DMS79 (cell line): Measurements from ENCODE around the gene PRAMEF1.
"Not testable (repeated sequence)": the region's sequence is repeated elsewhere in the genome, so short reads cannot be mapped to it uniquely, and the experiment has no call there.

ENCODE experiments used
- DNase-seq: peaks from one replicate; lab custom pipeline; 2025; lab: John Stamatoyannopoulos, UW

Gene PRAMEF1, protein sequence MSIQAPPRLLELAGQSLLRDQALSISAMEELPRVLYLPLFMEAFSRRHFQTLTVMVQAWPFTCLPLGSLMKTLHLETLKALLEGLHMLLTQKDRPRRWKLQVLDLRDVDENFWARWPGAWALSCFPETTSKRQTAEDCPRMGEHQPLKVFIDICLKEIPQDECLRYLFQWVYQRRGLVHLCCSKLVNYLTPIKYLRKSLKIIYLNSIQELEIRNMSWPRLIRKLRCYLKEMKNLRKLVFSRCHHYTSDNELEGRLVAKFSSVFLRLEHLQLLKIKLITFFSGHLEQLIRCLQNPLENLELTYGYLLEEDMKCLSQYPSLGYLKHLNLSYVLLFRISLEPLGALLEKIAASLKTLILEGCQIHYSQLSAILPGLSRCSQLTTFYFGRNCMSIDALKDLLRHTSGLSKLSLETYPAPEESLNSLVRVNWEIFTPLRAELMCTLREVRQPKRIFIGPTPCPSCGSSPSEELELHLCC

DNA sequence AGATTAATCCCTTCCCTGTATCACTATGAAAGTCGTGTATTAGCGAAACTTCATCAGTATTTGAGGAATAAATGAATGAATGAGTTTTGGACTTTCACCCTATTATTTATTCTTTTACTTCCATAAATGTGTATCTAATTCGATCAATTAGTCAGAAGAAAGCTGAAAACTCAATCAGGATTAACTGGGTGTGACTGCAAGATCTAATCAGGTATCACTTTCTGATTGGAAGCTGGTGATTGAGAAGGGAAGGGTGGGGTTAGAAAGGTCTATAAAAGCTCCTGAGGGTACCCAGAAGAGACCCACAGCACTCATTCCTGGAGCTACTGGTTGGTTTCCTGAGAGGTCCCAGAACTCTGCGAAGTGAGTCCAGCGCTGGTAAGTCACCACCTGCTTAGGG is at the start of gene PRAMEF1:
TSS of gene PRAMEF1 (plus strand) at position 301 of the 400 bp plus-strand sequence. CDS start 1,831 bp downstream, outside the sequence.
- DNase-seq = not testable (repeated sequence)

DNA sequence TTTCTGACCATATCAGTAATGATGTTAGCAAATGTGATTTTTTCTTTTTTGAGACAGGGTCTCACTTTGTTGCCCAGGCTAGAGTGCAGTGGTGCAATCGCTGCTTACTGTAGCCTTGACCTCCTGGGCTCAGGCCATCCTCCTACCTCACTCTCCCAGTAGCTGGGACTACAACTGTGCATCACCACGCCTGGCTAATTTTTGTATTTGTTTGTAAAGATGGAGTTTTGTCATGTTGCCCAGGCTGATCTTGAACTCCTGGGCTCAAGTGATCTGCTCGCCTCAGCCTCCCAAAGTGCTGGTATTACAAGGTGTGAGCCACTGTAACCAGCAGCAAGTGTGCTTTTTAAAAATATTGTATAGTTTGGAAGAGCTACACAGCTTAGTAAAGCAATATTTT is 49.3 kb upstream of the PRAMEF1 start:
- DNase-seq = no peak

DNA sequence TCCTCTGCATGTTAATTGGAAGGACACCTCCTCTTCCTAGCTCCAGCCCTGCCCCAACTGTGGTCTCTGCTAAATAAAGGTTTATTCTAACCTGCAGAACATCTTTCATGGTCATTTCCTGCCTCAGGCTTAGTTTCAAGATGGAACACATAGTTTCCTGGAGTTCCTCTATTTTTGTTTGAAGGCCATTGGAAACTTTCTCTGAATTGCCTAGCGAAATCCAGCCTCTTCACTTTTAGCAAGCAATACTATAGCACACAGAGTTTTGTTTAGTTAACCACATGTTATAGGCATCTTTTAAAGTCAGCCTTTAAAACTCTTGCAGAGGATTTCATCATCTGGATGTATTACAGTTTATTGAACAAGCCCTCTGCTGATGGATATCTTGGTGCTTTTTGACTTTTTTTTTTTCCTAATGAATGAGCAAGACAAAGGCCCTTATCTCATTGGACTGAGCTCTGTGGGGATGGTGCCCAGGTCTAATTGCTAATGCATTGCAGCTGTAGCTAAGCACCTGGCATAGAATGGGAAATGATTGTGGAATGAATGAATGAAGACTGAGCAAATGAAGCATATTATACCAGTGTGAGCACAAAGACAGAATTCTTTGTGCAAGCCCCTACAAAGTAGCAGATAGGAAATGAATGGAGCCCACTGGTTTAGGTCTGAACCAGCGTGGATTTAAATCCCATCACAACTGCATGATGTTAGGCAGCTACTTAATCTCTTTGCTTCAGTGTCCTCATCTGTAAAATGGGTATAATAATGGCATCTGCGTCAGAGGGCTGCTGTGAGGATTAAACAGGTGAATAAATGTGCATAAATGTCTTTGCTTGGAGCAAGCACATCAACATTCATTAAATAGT is 45.8 kb upstream of the PRAMEF1 start:
- no peak for DNase-seq

DNA sequence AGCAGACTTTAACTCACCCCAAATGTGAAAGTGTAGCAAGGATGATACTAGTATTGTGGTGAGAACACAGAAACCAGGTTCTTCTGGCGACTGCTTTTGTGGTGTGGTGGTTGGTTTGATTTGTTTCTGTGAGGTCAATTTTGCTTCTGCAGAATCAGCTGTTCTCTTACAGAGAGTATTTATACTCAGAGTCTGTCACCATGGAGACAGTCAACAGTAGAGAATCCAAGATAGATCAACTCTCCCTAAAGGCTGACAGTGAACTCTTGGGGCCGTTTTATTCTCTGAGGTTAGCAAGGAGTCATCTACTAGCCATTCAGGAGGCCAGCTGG is 45.2 kb upstream of the PRAMEF1 start, which contains the start of gene CFAP107:
TSS of gene CFAP107 (plus strand) at position 209 of the 332 bp plus-strand sequence. CDS start 231 bp downstream, outside the sequence.
- no peak for DNase-seq

DNA sequence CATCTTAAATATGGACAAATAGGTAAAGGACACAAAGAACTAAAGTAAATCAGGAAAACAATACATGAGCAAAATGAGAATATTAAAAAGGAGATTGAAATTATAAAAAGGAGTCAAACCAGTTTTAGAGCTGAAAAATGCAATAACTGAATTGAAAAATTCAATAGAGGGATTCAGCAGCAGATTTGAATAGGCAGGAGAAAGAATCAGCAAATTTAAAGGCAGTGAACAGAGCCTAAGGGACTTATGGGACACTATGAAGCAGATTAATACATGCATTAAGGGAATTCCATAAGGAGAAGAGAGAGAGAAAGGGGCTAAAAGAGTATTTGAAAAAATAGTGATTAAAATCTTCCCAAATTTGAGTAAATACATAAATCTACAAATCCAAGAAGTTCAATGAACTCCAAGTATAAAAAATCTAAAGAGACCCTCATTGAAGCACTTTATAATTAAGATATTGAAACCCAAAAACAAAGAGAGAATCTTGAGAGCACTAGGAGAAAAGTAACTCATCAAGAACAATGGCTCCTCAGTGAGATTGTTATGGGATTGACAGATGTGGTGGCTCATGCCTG is 42.3 kb upstream of the PRAMEF1 start:
- DNase-seq = no peak

DNA sequence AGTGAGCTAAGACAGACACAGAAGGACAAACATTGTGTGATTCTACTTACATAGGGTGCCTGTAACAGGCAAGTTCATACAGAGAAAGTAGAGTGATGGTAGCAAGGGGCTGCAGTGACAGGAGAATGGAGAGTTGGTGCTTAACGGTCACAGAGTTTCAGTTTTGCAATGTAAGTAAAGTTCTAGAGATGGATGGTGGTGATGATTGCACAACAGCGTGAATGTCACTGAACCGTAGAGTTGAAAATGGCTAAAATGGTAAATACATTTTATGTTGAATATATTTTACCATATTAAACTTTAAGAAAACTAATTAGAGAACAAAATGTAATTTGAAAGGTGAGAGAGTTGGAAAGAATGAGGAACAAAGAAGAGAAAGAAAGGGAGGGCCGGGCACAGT is 36.5 kb upstream of the PRAMEF1 start:
- DNase-seq = no peak

DNA sequence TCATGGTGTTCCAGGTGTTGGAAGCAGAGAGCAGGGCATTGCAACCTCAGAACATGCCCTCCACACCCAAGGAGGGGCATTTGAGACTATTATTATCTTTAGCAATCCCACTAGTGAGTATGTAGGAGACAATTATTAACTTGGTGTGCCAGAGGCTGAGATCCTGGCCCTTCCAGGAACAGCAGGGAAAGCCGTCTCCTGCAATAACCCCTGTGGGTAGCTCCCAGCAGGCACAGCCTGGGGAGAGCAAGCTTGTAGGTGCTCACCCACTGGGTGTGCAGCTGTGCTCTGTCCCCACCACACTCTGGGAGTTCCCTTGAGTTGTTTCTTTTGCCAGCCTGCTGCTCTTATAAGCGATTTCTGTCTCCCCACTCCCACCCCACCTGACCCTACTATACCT is 34.9 kb upstream of the PRAMEF1 start:
- no peak for DNase-seq

DNA sequence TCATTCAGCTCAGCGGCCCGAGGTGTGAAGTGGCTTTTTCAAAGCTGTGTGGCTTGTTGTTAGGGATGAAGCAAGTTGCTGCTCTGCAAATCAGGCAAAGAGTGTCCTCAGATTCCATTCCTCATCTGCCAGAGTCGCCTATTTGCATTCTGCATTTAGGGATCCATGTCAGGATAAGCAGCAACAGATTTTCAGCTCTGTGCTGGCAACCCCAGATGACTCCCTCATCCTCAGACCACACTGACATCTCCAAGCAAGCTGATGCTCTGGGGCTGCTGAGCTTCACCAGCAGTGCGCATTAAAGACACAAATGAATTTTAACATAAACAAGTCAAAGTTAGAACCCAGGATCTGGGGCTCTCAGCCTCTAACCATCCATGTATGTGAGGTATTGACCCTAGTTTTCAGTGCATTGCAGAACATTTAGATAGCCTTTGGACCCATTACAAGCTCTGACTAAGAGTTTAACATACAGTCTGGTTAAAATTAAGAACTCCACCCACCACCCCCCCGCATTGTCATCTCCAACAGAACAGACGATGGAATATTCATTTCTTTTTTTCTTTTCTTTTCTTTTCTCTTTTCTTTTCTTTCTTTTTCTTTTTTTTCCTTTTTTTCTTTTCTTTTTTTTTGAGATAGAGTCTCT is 34.3 kb upstream of the PRAMEF1 start:
- no peak for DNase-seq

DNA sequence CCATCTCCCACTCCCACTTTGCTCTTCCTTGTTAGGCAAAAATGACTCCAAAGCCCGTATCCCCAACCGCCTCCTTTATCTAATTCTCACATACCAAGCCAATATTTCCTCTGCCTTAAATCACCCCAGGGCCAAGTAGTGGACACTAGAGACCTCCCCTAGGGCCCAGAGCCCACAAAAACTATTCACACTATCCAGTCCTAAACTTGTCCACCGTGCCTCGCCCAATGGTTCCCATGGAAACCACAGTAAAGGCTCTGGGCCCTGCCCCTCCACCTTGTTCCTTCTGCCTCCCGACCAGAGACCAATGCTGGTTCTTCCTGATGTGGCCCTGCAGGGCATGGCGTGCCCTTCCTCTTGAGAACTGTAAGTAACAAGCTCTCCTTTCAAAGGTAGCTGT is 33.4 kb upstream of the PRAMEF1 start:
- DNase-seq = no peak

DNA sequence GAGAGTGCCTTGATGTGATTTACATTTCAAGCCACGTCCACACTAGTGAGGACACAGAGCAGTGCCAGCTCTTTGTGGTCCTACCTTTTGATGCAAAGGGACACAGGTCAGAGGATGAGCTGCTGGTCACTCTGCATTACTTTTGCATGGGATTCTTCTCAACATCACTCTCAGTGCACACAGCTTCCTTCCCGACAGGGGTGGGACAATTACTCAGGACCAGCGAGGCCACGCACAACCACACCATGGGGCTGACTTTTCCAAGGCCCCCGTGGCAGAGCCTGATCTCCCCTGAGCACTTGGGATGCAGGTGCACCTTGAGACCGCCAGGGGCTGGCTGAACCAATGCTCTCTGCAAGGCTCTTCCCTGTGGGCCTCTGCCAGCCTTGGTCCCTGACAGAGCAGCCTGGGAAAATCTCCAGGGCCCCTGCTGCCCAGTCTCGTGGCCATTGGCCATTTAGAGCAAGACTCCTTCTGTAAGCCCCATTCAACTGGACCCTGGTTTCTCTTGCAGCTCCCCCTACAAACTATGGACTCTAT is 30.9 kb upstream of the PRAMEF1 start:
- no peak for DNase-seq

DNA sequence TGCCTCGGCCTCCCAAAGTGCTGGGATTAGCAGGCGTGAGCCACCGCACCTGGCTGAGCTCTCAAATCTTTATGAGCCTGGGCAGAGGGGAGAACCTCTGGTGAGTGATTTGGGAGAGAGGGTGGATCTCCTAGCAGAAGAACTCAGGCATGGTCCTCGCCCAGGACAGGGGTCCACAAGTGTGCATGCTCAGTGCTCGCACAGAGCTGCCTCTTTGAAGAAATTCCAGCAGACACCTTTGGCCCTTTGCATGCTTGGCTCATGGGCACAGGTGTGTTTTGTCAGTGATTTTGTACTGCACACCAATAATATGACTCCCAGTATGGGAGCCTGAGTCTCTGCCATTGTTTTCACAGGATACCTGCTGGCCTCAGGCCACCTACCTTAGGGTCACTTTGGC is 29.4 kb upstream of the PRAMEF1 start:
- no peak for DNase-seq

DNA sequence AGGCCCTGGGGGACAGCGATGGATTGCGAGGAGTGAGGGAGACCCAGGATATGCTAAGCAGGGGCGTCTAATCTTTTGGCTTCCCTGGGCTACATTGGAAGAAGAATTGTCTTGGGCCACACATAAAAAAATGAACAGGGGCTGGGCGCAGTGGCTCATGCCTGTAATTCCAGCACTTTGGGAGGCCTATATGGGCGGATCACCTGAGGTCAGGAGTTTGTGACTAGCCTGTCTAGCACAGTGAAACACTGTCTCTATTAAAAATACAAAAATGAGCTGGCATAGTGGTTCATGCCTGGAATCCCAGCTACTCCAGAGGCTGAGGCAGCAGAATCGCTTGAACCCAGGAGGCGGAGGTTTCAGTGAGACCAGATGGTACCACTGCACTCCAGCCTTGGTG is 28.4 kb upstream of the PRAMEF1 start:
- no peak for DNase-seq

DNA sequence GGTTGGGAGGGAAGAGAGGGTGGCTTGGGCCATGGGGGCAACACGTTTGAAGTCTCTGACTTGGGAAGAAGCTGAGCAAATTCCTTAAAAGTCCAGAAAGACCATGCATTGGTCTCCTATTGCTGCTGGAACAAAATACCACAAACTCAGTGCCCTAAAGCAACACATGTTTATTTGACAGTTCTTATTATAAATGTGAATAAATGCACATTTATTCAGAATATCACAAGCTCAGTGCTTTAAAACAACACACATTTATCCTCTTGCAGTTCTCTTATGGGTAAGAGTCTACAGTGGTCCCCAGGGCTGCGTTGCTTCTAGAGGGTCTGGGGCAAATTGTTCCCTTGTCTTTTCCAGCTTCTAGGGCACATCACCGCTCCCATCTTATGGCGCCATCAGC is 27.7 kb upstream of the PRAMEF1 start:
- no peak for DNase-seq

DNA sequence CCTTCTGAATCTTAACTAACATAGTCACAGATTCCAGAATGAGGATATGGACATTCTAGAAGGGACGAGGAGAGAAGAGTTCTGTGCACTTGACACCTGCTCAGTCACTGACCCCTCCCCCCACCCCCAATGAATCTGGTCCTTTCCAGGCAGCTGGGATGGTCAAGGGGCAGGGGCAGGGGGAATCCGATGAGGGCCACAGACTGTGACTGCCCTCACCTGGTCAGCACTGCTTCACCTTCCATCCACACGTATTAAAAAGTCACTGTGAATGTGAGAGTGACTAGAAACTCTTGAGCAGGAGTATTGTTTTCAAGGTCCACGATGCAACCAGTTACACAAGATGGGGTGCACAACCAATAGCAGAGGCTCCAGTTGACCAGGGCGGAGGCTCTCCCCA is 27.2 kb upstream of the PRAMEF1 start:
- no peak for DNase-seq

DNA sequence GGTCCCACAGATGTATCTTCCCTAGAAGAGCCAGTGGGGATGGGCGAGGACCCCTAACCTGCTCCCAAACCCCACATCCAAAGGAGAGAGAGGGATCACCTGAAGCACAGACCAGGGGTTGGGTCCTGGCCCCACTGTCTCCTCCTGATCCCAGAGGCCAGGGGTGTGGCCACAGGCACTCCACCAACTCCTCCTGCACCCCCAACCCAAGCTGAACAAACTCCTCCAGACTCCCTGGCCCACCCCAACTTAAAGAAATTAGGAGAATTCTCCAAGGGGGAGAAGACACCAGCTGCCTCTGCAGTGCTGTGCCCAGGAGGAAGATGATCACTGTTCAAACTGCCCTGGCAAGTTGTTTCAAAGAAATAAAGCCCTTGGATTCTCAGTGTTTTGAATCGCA is 22.2 kb upstream of the PRAMEF1 start:
- no peak for DNase-seq

DNA sequence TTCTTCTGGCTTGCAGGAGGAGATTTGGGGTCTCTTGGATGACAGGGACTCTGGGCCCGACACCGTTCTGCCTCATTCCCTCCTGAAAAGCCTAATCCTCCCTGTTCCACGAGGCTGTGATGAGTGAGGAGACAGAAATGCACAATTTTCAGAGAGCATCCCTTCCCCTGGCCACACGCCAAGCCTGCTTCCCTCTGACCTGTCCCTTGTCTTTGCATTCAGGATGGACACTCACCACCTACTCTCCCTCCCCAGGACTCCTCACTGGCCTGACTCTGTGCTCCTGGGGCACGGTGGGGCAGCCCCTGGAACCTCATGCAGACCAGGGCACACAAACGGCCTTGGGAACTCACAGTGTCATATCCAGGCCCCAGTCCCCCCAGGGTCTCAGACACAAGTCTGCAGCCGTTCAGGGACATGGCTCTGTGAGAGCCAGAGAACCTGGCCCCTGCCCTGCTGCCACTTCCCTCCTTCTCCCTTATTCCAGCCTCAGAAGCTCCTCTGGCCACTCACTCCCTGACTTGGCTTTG is 21.2 kb upstream of the PRAMEF1 start:
- DNase-seq = no peak

DNA sequence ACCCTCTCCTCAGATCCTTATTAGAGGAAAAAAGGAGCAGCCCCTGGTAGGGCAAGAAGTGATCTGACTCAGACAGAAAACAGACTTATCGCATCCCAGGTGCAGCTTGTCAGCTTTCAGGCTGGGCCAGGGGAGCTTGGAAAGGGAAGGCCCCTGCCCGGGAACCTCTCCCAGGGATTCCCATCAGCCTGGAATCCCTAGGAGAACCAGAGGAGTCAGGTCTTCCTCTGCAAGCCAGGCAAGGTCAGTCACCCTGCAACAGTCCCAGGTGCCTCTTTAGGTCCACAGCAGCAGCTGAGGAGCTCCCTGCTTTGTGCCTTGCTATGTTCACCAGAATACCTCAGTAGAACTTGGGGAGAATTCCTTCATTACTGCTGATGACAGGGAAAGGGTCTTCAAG is 20.6 kb upstream of the PRAMEF1 start:
- DNase-seq = no peak

DNA sequence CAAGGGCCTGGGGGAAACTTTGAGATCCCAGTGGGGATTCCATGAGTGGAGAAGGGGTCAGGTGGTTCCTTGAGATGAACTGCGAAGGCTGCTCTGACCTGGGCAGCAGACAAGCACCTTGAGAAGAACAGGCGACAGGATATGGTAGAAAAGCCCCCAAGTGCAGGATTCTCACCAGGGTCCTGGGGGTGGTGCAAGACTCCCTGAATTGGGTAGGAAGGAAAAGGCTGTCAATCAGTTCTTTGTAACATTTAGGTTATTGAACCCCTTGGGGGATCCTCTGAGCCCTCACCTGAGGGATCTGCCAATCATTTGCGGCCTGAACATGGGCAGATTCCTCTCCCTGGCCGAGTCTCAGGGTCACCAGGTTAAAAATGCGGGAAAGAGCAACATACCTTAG is 20.0 kb upstream of the PRAMEF1 start:
- no peak for DNase-seq

DNA sequence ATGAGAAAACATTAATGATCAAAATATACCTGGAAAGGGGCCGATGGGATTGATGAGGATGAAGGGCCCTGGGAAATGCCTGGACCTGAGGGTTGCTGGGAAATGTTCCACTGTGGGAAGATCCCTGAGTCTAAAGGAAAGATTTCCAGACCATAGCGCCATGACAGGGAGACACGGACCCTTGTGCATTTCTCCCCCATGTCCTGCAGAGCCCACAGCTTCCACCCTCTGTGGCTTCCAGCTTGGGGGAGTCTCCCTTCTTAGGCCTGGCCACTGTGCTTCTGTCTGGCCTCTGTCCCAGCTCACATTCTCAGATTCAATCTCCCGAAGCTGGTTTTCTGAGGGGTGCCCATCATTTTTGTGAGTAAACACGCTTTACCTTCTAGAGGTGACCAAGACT is 18.7 kb upstream of the PRAMEF1 start:
- DNase-seq = no peak

DNA sequence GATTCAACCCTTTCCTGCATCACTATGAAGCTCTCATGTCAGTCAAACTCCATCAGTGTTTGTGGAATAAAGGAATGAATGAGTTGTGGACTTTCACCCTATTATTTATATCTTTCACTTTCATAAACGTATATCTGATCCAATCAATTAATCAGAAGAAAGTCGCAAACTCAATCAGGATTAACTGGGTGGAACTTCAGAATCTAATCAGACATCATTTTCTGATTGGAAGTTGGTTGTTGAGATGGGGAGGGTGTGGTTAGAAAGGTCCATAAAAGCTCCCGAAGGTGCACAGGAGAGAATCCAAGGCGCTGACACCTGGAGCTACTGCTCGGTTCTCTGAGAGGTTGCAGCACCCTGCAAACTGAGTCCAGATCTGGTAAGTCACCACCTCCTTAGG is 17.8 kb upstream of the PRAMEF1 start, which contains the start of gene PRAMEF12:
TSS of gene PRAMEF12 (plus strand) at position 301 of the 400 bp plus-strand sequence. CDS start 1,130 bp downstream, outside the sequence.
- DNase-seq = no peak

DNA sequence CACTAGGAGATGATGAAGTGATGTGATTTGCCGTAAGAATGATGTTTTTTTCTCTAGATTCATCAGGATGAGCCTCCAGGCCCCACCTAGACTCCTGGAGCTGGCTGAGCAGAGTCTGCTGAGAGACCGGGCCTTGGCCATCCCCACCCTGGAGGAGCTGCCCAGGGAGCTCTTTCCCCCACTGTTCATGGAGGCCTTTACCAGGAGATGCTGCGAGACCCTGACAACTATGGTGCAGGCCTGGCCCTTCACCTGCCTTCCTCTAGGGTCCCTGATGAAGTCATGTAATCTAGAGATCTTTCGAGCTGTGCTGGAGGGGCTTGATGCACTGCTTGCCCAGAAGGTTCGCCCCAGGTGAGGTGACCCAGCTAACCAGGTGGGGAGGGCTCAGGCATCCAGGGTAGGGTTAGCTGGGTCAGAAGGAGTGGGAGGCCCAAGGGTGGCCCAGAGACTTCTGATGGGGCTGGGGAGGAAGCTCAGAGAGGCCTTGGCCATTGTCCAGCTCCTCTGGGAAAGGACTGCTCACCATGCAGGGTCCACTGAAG is 16.3 kb upstream of the PRAMEF1 start:
- no peak for DNase-seq
